HG03139 (cell line): ENCODE results near the gene ANK3.

Experiments
- ATAC-seq: cut with Tn5 transposase; IDR thresholded peaks from one replicate; pipeline ENCODE4 v1.9.1; 2021; ENCODE audit not compliant: unreplicated experiment

ANK3 gene

GRCh38 chr10:60101821-60102220 is 287.9 kb downstream of the ANK3 start:
- ATAC-seq: no peak

GRCh38 chr10:60099998-60100747 is 289.5 kb downstream of the ANK3 start:
- no peak for ATAC-seq

- no peak for ATAC-seq
These were observed 290.7 kb downstream of the ANK3 start for GRCh38 chr10:60098677-60099601.

GRCh38 chr10:60096761-60097513 is 292.7 kb downstream of the ANK3 start:
- ATAC-seq: peak; percentile 74

- no peak for ATAC-seq
These were observed 296.4 kb downstream of the ANK3 start for GRCh38 chr10:60093317-60093716.

- ATAC-seq: no peak
These were observed 302.8 kb downstream of the ANK3 start for GRCh38 chr10:60086862-60087261.

- no peak for ATAC-seq
These were observed 303.3 kb downstream of the ANK3 start for GRCh38 chr10:60086421-60086820.

- ATAC-seq: no peak
These were observed 306.8 kb downstream of the ANK3 start for GRCh38 chr10:60082744-60083344.

GRCh38 chr10:60082341-60082740 is 307.3 kb downstream of the ANK3 start:
- no peak for ATAC-seq

- peak; percentile 83 for ATAC-seq
These were observed 315.7 kb downstream of the ANK3 start for GRCh38 chr10:60073781-60074656.

- no peak for ATAC-seq
These were observed 316.3 kb downstream of the ANK3 start for GRCh38 chr10:60073397-60073780.

GRCh38 chr10:60069311-60069710 is 320.4 kb downstream of the ANK3 start:
- no peak for ATAC-seq

- no peak for ATAC-seq
These were observed 339.3 kb downstream of the ANK3 start for GRCh38 chr10:60050366-60050765.

- no peak for ATAC-seq
These were observed 341.6 kb downstream of the ANK3 start for GRCh38 chr10:60048091-60048501.

- no peak for ATAC-seq
These were observed 344.1 kb downstream of the ANK3 start for GRCh38 chr10:60045571-60045970.

GRCh38 chr10:60044971-60045370 is 344.7 kb downstream of the ANK3 start:
- ATAC-seq: no peak

GRCh38 chr10:60044242-60044641 is 345.4 kb downstream of the ANK3 start:
- no peak for ATAC-seq

- ATAC-seq: no peak
These were observed 346.0 kb downstream of the ANK3 start for GRCh38 chr10:60043561-60044241.

- no peak for ATAC-seq
These were observed 346.8 kb downstream of the ANK3 start for GRCh38 chr10:60042914-60043313.
